Measurements from ENCODE around the gene SIK3.

DNA sequence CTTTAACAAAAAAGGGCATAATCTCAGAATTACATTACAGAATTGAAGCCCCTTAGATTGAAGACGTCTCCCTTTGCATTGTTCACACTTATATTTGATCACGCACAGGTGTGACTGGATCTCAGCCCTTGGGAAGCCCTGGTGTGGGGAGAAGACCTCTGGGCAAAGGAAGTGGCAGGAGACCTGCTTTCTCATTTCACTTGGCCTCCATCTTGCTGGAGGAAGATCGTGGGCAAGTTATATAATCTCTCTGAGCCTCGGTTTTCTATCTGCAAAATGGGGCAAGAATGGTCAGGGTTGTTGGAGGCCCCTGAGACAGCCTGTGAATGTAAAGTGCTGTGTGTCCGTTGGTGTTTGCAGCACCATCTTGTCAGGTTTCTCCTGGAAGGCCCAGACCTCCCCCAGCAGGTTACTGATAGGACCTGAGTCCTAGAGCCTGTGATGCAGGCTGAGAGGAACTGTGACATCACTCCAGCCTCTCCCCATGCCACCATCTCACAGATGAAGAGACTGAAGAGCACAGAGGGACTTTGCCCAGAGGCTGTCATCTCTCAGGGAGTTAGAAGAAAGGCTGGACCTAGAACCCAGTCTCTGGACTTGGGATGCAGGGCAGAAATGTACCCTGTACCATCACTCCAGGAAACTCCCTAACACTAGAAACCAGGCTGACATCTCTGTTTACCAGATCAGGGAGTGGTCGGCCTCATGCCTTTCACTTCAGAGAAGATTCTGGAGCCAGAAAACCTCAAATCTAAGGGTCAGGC, 259.7 kb downstream of the SIK3 start:
- TF ChIP-seq, protein P1, sequence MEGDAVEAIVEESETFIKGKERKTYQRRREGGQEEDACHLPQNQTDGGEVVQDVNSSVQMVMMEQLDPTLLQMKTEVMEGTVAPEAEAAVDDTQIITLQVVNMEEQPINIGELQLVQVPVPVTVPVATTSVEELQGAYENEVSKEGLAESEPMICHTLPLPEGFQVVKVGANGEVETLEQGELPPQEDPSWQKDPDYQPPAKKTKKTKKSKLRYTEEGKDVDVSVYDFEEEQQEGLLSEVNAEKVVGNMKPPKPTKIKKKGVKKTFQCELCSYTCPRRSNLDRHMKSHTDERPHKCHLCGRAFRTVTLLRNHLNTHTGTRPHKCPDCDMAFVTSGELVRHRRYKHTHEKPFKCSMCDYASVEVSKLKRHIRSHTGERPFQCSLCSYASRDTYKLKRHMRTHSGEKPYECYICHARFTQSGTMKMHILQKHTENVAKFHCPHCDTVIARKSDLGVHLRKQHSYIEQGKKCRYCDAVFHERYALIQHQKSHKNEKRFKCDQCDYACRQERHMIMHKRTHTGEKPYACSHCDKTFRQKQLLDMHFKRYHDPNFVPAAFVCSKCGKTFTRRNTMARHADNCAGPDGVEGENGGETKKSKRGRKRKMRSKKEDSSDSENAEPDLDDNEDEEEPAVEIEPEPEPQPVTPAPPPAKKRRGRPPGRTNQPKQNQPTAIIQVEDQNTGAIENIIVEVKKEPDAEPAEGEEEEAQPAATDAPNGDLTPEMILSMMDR (conservative IDR thresholded peaks at IDR 0.05; ENCODE audit: low read depth in 2 of 2) = no peak
- TF ChIP-seq POLR2AphosphoS5 (IDR thresholded peaks at IDR 0.05; ENCODE audit: low read depth) = no peak

Data from GM23338 (cell line).